ENCODE results near the gene FBXW5. TPM values are rescaled to one million over a fixed set of nuclear protein-coding genes. Genes with fewer than 3 reads are reported as not detected.

Gene FBXW5
- total RNA-seq = 10 to 100 TPM; 44.0 to 47.8 TPM

- CTCF ChIA-PET = interaction anchor here (0.6 to 1.1 kb wide), 4 partner anchors 49 to 101 kb away, joined by 3 to 4 read pairs (median 3); no protein-coding TSS in a partner anchor
- peaks cover 9% of the 10 kb centered on the region for H3K4me1 Mint-ChIP-seq (ENCODE audit: low read depth)
- H3K27me3 Mint-ChIP-seq (ENCODE audit: low read depth) = no peaks in the 10 kb centered on the region
- intact Hi-C loops (cut with micrococcal nuclease) = loop anchor here (1.0 to 2.0 kb wide), 4 partner anchors 62 to 154 kb away; partner anchors contain the start of genes AJM1, MAN1B1 and TMEM141
- H3K27ac Mint-ChIP-seq = peak within 1 kb of the TSS; percentile 81
- no peaks in the 10 kb centered on the region for H3K9me3 Mint-ChIP-seq
- H3K4me3 Mint-ChIP-seq = peak within 1 kb of the TSS; percentile 77
- DNase-seq = peak; percentile 94
- peaks cover 11% of the 10 kb centered on the region for H3K36me3 Mint-ChIP-seq (ENCODE audit: low read depth)
Observed at GRCh38 chr9:136944519-136945332, at the start of gene FBXW5, which contains the start of gene C8G. Gene FBXW5 (minus strand): TSS chr9:136944738. CDS start chr9:136944083, 655 bp downstream. Gene C8G (plus strand): TSS chr9:136945243. CDS start chr9:136945321, 78 bp downstream.

GRCh38 chr9:136992819-136993369 is 48.4 kb upstream of the FBXW5 start:
- Mint-ChIP-seq H3K4me1 (ENCODE audit: low read depth) (peaks cover 20% of the 10 kb centered on the region), H3K9me3 (no peaks in the 10 kb centered on the region), H3K27ac (peak overlapping the region; percentile 81), H3K27me3 (ENCODE audit: low read depth) (peaks cover 6% of the 10 kb centered on the region), H3K4me3 (peak overlapping the region; percentile 83), H3K36me3 (ENCODE audit: low read depth) (peaks cover 9% of the 10 kb centered on the region)
- CTCF ChIA-PET = interaction anchor here (0.9 to 2.8 kb wide), 5 partner anchors 10 to 215 kb away, joined by 3 to 13 read pairs (median 3); partner anchors contain the start of gene ABCA2
- intact Hi-C loops (cut with micrococcal nuclease) = loop anchor here (1.0 to 5.0 kb wide), 6 partner anchors 43 to 202 kb away; partner anchors contain the start of genes AJM1, RABL6, TMEM141 and TRAF2
- DNase-seq = no peak

GRCh38 chr9:136991993-136992818 is 47.7 kb upstream of the FBXW5 start, which contains the start of gene PAXX:
Gene PAXX (plus strand): TSS chr9:136992422. CDS start chr9:136992444, 22 bp downstream.
- CTCF ChIA-PET = interaction anchor here (0.9 to 2.8 kb wide), 5 partner anchors 11 to 214 kb away, joined by 3 to 13 read pairs (median 4); partner anchors contain the start of gene ABCA2
- Mint-ChIP-seq H3K4me3 (peak within 1 kb of the TSS; percentile 83), H3K9me3 (no peaks in the 10 kb centered on the region), H3K27ac (peak within 1 kb of the TSS; percentile 81), H3K27me3 (ENCODE audit: low read depth) (peaks cover under 1% of the 10 kb centered on the region), H3K4me1 (ENCODE audit: low read depth) (peaks cover 16% of the 10 kb centered on the region), H3K36me3 (ENCODE audit: low read depth) (peaks cover 9% of the 10 kb centered on the region)
- intact Hi-C loops (cut with micrococcal nuclease) = loop anchor here (1.0 to 5.0 kb wide), 6 partner anchors 42 to 201 kb away; partner anchors contain the start of genes AJM1, RABL6, TMEM141 and TRAF2
- DNase-seq = peak; percentile 95

- DNase-seq = no peak
- Mint-ChIP-seq H3K9me3 (no peaks in the 10 kb centered on the region), H3K27ac (no peak overlapping the region), H3K4me1 (ENCODE audit: low read depth) (peaks cover 12% of the 10 kb centered on the region), H3K36me3 (ENCODE audit: low read depth) (peaks cover 9% of the 10 kb centered on the region), H3K4me3 (no peak overlapping the region), H3K27me3 (ENCODE audit: low read depth) (peaks cover 6% of the 10 kb centered on the region)
- CTCF ChIA-PET = interaction anchor here (1.7 kb wide), 1 partner anchor 45 kb away, joined by 6 read pairs; no protein-coding TSS in a partner anchor
- intact Hi-C loops (cut with micrococcal nuclease) = loop anchor here (5.0 kb wide), 1 partner anchor 88 kb away; no protein-coding TSS in a partner anchor
Observed at GRCh38 chr9:136990242-136990911, 45.8 kb upstream of the FBXW5 start.

- CTCF ChIA-PET = interaction anchor here (0.6 kb wide), 1 partner anchor 11 kb away, joined by 3 read pairs; no protein-coding TSS in a partner anchor
- intact Hi-C loops (cut with micrococcal nuclease) = no loop called here
- no peak overlapping the region for H3K27ac Mint-ChIP-seq
Observed at GRCh38 chr9:136988872-136989271, 44.3 kb upstream of the FBXW5 start.

GRCh38 chr9:136985853-136986252 is 41.3 kb upstream of the FBXW5 start:
- H3K4me1 Mint-ChIP-seq (ENCODE audit: low read depth) = no peaks in the 10 kb centered on the region
- CTCF ChIA-PET = interaction anchor here (1.5 kb wide), 1 partner anchor 38 kb away, joined by 6 read pairs; no protein-coding TSS in a partner anchor
- intact Hi-C loops (cut with micrococcal nuclease) = no loop called here
- no peaks in the 10 kb centered on the region for H3K9me3 Mint-ChIP-seq
- H3K27ac Mint-ChIP-seq = no peak overlapping the region
- H3K36me3 Mint-ChIP-seq (ENCODE audit: low read depth) = no peaks in the 10 kb centered on the region
- peaks cover 18% of the 10 kb centered on the region for H3K27me3 Mint-ChIP-seq (ENCODE audit: low read depth)
- DNase-seq = no peak
- no peak overlapping the region for H3K4me3 Mint-ChIP-seq

More at GRCh38 chr9:136988872-136989271, 44.3 kb upstream of the FBXW5 start:
- peaks cover 10% of the 10 kb centered on the region for H3K27me3 Mint-ChIP-seq (ENCODE audit: low read depth)
- H3K4me3 Mint-ChIP-seq = no peak overlapping the region
- no peak for DNase-seq
- peaks cover 7% of the 10 kb centered on the region for H3K36me3 Mint-ChIP-seq (ENCODE audit: low read depth)
- H3K4me1 Mint-ChIP-seq (ENCODE audit: low read depth) = peaks cover 12% of the 10 kb centered on the region
- H3K9me3 Mint-ChIP-seq = no peaks in the 10 kb centered on the region

GRCh38 chr9:136985027-136985602 is 40.6 kb upstream of the FBXW5 start:
- Mint-ChIP-seq H3K4me1 (ENCODE audit: low read depth) (no peaks in the 10 kb centered on the region), H3K36me3 (ENCODE audit: low read depth) (no peaks in the 10 kb centered on the region), H3K9me3 (no peaks in the 10 kb centered on the region), H3K27me3 (ENCODE audit: low read depth) (peaks cover 21% of the 10 kb centered on the region), H3K27ac (no peak overlapping the region), H3K4me3 (no peak overlapping the region)
- DNase-seq = no peak
- CTCF ChIA-PET = no interaction called here
- intact Hi-C loops (cut with micrococcal nuclease) = no loop called here

- Mint-ChIP-seq H3K9me3 (no peaks in the 10 kb centered on the region), H3K27ac (no peak overlapping the region), H3K4me1 (ENCODE audit: low read depth) (no peaks in the 10 kb centered on the region), H3K27me3 (ENCODE audit: low read depth) (peaks cover 21% of the 10 kb centered on the region), H3K36me3 (ENCODE audit: low read depth) (no peaks in the 10 kb centered on the region), H3K4me3 (no peak overlapping the region)
- CTCF ChIA-PET = no interaction called here
- intact Hi-C loops (cut with micrococcal nuclease) = no loop called here
- no peak for DNase-seq
Observed at GRCh38 chr9:136984464-136985026, 40.0 kb upstream of the FBXW5 start.

GRCh38 chr9:136983656-136984314 is 39.2 kb upstream of the FBXW5 start:
- Mint-ChIP-seq H3K27ac (no peak overlapping the region), H3K4me1 (ENCODE audit: low read depth) (no peaks in the 10 kb centered on the region), H3K27me3 (ENCODE audit: low read depth) (peaks cover 21% of the 10 kb centered on the region), H3K36me3 (ENCODE audit: low read depth) (no peaks in the 10 kb centered on the region), H3K4me3 (no peak overlapping the region), H3K9me3 (no peaks in the 10 kb centered on the region)
- DNase-seq = no peak
- intact Hi-C loops (cut with micrococcal nuclease) = no loop called here
- CTCF ChIA-PET = no interaction called here

GRCh38 chr9:136983167-136983566 is 38.6 kb upstream of the FBXW5 start:
- no peak for DNase-seq
- CTCF ChIA-PET = no interaction called here
- Mint-ChIP-seq H3K27ac (no peak overlapping the region), H3K4me1 (ENCODE audit: low read depth) (no peaks in the 10 kb centered on the region), H3K4me3 (no peak overlapping the region), H3K27me3 (ENCODE audit: low read depth) (peaks cover 21% of the 10 kb centered on the region), H3K36me3 (ENCODE audit: low read depth) (no peaks in the 10 kb centered on the region), H3K9me3 (no peaks in the 10 kb centered on the region)
- intact Hi-C loops (cut with micrococcal nuclease) = no loop called here
